Rectal smooth muscle tissue (tissue), 1 donor: ENCODE results near the gene FNDC3B.

Experiments used
- H3K27ac ChIP-seq: one replicate; pipeline ENCODE4 v1.7.0; 2013; ENCODE audit warnings: low read depth, low read length, inconsistent platforms
- H3K27me3 ChIP-seq: one replicate; pipeline ENCODE4 v1.7.0; 2013; ENCODE audit warnings: low read length; ENCODE audit not compliant: control insufficient read depth, insufficient read depth
- H3K36me3 ChIP-seq: one replicate; pipeline ENCODE4 v1.7.0; 2013; ENCODE audit warnings: low read length; ENCODE audit not compliant: control insufficient read depth, insufficient read depth
- H3K4me1 ChIP-seq: one replicate; pipeline ENCODE4 v1.7.0; 2013; ENCODE audit warnings: low read length; ENCODE audit not compliant: control insufficient read depth, insufficient read depth
- H3K4me3 ChIP-seq: one replicate; pipeline ENCODE4 v1.7.0; 2013; ENCODE audit warnings: low read length
- H3K9ac ChIP-seq: one replicate; pipeline ENCODE4 v1.7.0; 2013; ENCODE audit warnings: low read length

The FNDC3B gene

DNA sequence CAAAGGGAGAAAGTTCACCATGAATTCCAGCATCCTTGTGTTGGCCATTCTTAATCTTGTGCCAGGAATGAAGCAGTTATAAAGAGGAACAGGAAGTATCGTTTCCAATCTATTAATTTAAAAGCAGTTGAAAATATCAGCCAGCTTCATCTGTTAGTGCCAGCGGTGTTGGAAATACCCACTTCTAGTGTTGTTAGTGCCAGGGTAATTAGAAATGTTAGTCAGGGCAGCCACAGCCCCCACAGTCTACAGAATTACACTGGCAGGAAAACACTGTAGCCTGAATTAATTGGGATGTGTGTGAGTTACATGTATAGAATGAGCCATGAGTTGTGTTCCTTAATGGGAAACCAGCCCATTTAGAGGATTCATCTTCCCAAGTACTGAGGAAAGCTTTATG, 281.1 kb downstream of the FNDC3B start:
- H3K27ac ChIP-seq = peak overlapping the region; percentile 27
- peaks cover 37% of the 10 kb centered on the region for H3K4me1 ChIP-seq

DNA sequence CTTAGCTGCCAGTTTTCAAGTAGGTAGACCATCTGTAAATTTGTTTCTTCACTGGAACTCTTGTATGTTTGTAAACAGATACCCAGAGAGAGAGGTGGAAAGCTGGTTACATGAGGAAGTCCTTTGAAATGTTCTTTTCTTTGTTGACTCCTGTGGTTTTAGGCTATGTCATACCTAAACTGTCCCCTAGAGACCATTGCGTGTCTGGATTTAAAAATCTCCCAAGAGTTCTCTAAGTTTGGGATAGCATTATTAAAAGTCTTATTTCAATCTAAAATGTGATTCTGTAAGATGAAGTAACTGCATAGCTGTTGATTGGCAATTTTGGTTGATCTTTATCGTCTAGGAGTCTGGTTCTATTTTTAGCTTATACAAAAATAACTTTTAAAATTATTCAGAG, 281.7 kb downstream of the FNDC3B start:
- Histone ChIP-seq H3K4me3 (no peak overlapping the region), H3K4me1 (peaks cover 34% of the 10 kb centered on the region), H3K27ac (no peak overlapping the region), H3K27me3 (no peaks in the 10 kb centered on the region), H3K36me3 (peaks cover 12% of the 10 kb centered on the region), H3K9ac (no peak overlapping the region)

More for the DNA sequence above, 281.1 kb downstream of the FNDC3B start:
- Histone ChIP-seq H3K9ac (no peak overlapping the region), H3K36me3 (peaks cover 12% of the 10 kb centered on the region), H3K4me3 (no peak overlapping the region), H3K27me3 (no peaks in the 10 kb centered on the region)

GRCh38 chr3:172323894-172324610, 284.7 kb downstream of the FNDC3B start:
- H3K27ac ChIP-seq = peak overlapping the region; percentile 61
- H3K27me3 ChIP-seq = no peaks in the 10 kb centered on the region
- H3K36me3 ChIP-seq = peaks cover 12% of the 10 kb centered on the region
- H3K9ac ChIP-seq = no peak overlapping the region
- peaks cover 11% of the 10 kb centered on the region for H3K4me1 ChIP-seq
- H3K4me3 ChIP-seq = no peak overlapping the region

DNA sequence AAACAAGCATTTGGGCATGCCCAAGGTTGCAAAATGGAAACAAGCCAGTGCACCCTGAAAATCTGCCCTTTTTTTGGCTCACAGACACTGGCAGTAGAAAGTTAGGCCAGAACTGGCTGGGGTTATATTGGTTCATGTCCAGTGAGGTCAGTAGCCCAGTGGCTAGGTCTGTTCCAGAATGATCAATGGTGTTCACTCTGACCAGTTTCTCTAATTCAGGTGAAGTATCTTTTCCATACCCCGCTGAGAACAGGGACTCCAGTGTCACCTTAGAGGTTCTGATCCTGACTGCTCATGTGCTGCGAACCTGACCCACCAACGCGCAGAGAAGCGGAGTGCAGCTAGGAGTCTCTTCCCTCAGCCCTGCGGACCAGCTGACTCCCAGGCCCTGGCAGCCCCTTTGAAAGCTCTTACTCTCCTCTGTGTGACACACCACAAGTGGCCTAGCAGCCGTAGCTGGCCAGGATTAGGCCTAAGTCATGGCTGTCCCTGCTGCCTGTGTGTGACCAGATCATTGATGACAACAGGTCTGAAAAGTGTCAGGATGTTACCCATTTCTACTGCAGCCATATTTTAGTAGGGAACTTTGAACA, 285.3 kb downstream of the FNDC3B start:
- Histone ChIP-seq H3K4me3 (no peak overlapping the region), H3K36me3 (peaks cover 12% of the 10 kb centered on the region), H3K4me1 (peaks cover 5% of the 10 kb centered on the region), H3K27me3 (no peaks in the 10 kb centered on the region), H3K27ac (peak overlapping the region; percentile 34), H3K9ac (no peak overlapping the region)

DNA sequence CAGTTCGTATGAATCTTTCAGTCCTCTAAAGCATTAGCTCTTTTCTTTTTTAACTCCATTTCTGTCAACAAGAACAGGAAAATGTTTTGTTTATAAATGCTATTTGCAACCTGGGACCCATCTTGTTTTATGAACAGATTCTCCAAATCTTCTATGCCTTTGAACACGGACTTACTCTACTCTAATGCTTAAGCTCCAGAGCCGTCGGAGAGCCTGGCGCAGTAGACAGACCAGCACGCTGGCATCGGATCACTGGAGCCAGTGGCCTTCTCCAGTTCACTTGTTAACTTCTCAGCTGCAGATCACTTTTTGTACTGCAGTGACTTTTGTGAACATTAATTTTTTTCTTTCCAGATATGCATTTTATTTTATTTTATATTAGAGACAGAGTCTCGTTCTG, 286.1 kb downstream of the FNDC3B start:
- Histone ChIP-seq H3K27me3 (no peaks in the 10 kb centered on the region), H3K4me3 (no peak overlapping the region), H3K36me3 (peaks cover 17% of the 10 kb centered on the region), H3K9ac (no peak overlapping the region), H3K27ac (no peak overlapping the region), H3K4me1 (peaks cover 2% of the 10 kb centered on the region)

DNA sequence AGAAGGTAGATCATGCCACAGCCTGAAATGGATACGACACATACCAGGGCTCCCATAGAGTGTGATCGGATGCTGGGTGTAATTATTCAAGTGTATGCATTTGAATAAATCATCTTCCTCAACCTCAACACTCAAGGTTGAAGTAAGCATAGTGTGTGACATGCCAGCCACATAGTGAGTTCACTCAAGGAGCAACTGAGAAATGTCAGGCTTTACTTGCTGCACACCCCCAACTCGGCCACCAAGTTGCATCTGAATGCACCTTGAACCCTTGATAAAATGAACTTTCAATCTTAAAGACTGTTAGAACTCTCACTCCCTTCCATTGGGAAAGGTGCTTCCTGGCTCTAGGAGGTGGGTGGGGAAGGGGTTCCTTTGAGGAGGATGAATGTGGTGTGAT, 287.6 kb downstream of the FNDC3B start:
- H3K4me1 ChIP-seq = no peaks in the 10 kb centered on the region

GRCh38 chr3:172328282-172328681, 288.9 kb downstream of the FNDC3B start:
- no peak overlapping the region for H3K4me3 ChIP-seq
- H3K27me3 ChIP-seq = no peaks in the 10 kb centered on the region
- peaks cover 14% of the 10 kb centered on the region for H3K36me3 ChIP-seq
- no peaks in the 10 kb centered on the region for H3K4me1 ChIP-seq
- H3K9ac ChIP-seq = no peak overlapping the region
- H3K27ac ChIP-seq = no peak overlapping the region

More for the DNA sequence above, 287.6 kb downstream of the FNDC3B start:
- Histone ChIP-seq H3K36me3 (peaks cover 18% of the 10 kb centered on the region), H3K4me3 (no peak overlapping the region), H3K9ac (no peak overlapping the region), H3K27me3 (no peaks in the 10 kb centered on the region), H3K27ac (no peak overlapping the region)

DNA sequence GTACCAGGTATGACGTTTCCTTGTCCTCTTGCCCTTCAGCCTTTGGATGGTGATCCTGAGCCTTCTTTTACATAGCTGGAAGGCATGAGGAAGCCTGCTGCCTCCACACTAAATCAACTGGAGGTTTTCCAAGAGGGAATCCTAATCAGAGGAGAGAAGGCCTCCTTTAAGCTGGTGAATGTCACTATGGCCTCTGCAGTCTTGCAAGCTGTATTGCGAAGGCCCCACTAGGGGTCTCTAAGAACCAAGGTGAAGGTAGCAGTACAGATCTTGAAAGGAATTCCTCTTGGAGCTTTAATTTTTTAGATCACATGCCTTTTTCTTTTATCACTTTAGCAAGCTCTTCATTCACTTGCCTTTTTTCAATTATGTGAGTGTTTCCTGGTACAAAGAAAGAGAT, 289.7 kb downstream of the FNDC3B start:
- Histone ChIP-seq H3K4me1 (no peaks in the 10 kb centered on the region), H3K36me3 (peaks cover 11% of the 10 kb centered on the region), H3K27ac (no peak overlapping the region), H3K9ac (no peak overlapping the region), H3K27me3 (no peaks in the 10 kb centered on the region), H3K4me3 (no peak overlapping the region)

- Histone ChIP-seq H3K27ac (no peak overlapping the region), H3K9ac (no peak overlapping the region), H3K36me3 (peaks cover 6% of the 10 kb centered on the region), H3K4me3 (no peak overlapping the region), H3K27me3 (no peaks in the 10 kb centered on the region), H3K4me1 (no peaks in the 10 kb centered on the region)
These were observed 291.0 kb downstream of the FNDC3B start for GRCh38 chr3:172330413-172330812.

DNA sequence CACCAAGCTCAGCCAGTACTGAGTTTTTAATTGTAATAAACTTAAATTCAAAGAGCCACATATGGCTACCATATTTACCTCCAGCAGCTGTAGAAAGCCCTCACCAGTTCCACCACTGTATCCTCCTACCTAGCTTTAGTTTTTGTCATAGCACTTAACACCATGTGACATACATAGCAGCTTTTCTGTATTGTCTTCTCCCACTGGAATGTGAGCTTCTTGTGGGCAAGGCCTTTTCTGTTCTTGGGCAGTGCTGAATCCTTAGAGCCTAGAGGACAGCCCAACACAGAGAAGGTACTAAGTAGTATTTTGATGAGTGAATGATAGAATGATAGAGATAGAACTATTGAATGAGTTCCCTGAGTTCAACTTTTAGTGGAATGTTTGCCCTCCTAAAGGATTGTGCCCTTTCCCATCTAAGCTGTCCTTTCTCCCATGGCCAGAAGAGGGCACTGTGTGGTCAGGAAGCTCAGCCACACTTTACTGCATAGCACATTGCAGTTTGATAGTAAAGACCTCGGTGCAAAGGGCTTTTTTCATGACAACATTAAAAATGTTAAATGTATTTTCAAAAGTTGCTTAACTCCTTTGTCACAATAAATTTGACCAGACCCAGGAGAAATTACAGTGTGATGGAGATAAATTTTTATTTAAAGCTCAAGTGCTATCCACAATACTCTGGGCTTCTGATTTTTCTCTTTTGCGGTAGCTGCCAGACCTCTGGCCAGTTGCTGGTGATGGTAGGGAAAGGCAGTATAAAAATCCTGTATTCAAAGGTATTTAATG, 293.1 kb downstream of the FNDC3B start:
- Histone ChIP-seq H3K9ac (no peak overlapping the region), H3K27me3 (no peaks in the 10 kb centered on the region), H3K4me3 (no peak overlapping the region), H3K4me1 (no peaks in the 10 kb centered on the region), H3K36me3 (peaks cover 6% of the 10 kb centered on the region), H3K27ac (peak overlapping the region; percentile 23)

- no peak overlapping the region for H3K9ac ChIP-seq
- H3K4me1 ChIP-seq = no peaks in the 10 kb centered on the region
- H3K4me3 ChIP-seq = no peak overlapping the region
- peaks cover 8% of the 10 kb centered on the region for H3K36me3 ChIP-seq
- no peak overlapping the region for H3K27ac ChIP-seq
- no peaks in the 10 kb centered on the region for H3K27me3 ChIP-seq
These were observed 293.6 kb downstream of the FNDC3B start for GRCh38 chr3:172333042-172333377.

- H3K4me3 ChIP-seq = no peak overlapping the region
- H3K27ac ChIP-seq = no peak overlapping the region
- peaks cover 8% of the 10 kb centered on the region for H3K36me3 ChIP-seq
- H3K9ac ChIP-seq = no peak overlapping the region
- H3K27me3 ChIP-seq = no peaks in the 10 kb centered on the region
- H3K4me1 ChIP-seq = no peaks in the 10 kb centered on the region
These were observed 294.5 kb downstream of the FNDC3B start for GRCh38 chr3:172333692-172334457.
